HepG2 (cell line): ENCODE results near the gene GALNT15. TPM values are rescaled to one million over a fixed set of nuclear protein-coding genes. Genes with fewer than 3 reads are reported as not detected.

Source experiments
- GATAD1 ChIP-seq: IDR thresholded peaks from 2 replicates; pipeline ENCODE4 v1.6.1; 2016; ENCODE audit warnings: missing genetic modification reagents, missing compliant biosample characterization
- NPAS2 ChIP-seq: sonication (generic); formaldehyde crosslinking; IDR thresholded peaks from 2 replicates; pipeline ENCODE4 v1.8.0; 2022; ENCODE audit warnings: mild to moderate bottlenecking, missing genetic modification reagents, borderline replicate concordance
- PPARG ChIP-seq: conservative IDR thresholded peaks from 2 replicates; pipeline ENCODE4 v1.6.1; 2016; ENCODE audit warnings: missing biosample characterization, missing genetic modification reagents
- TAF15 ChIP-seq: fragments of 200-400 bp; formaldehyde crosslinking; IDR thresholded peaks from one replicate; pipeline ENCODE4 v1.6.1; 2018; ENCODE audit warnings: mild to moderate bottlenecking, low read depth, low read length; ENCODE audit not compliant: poor library complexity, severe bottlenecking
- TMF1 ChIP-seq: sonication (generic); formaldehyde crosslinking; IDR thresholded peaks from 2 replicates; pipeline ENCODE4 v1.8.1; 2022; ENCODE audit warnings: low read depth, missing genetic modification reagents
- ZNF10 ChIP-seq: sonication (generic); formaldehyde crosslinking; IDR thresholded peaks from 2 replicates; pipeline ENCODE4 v1.4.0; 2020; ENCODE audit warnings: mild to moderate bottlenecking, low read depth, missing genetic modification reagents, borderline replicate concordance
- ZNF574 ChIP-seq: sonication (generic); formaldehyde crosslinking; IDR thresholded peaks from 2 replicates; pipeline ENCODE4 v1.4.0; 2020; ENCODE audit warnings: missing genetic modification reagents
- ZNF800 ChIP-seq: sonication (generic); formaldehyde crosslinking; IDR thresholded peaks from 2 replicates; pipeline ENCODE4 v1.4.0; 2020; ENCODE audit warnings: missing genetic modification reagents
- polyA plus RNA-seq, 8 experiments: library from polyadenylated mRNA; depleted of rRNA in 3 of 8; stranded (reverse) in 7 of 8; unstranded in 1 of 8; fragments of >200 nt; fragmentation: Illumina TruSeq in 4 of 8; extraction: Trizol in 4 of 8; gene quantifications; 2 replicates each; pipeline versions ENCODE4 v1.2.1 to v1.2.3, GENCODE V29; 2011 to 2016; ENCODE audit warnings: low read depth in 4 of 8, missing spikeins in 1 of 8, mixed read lengths in 1 of 8; ENCODE audit not compliant: insufficient read depth in 1 of 8
- total RNA-seq, 5 experiments: library from RNA; depleted of rRNA; stranded (reverse); fragments of >200 nt; fragmentation: Illumina TruSeq; extraction: Trizol; gene quantifications; 2 replicates each; pipeline ENCODE4 v1.2.3, GENCODE V29; 2016; ENCODE audit warnings: low read depth in 1 of 5
- TF ChIP-seq, protein P1 (sequence below): sonication (generic); formaldehyde crosslinking; IDR thresholded peaks from 2 replicates; pipeline ENCODE4 v1.8.1; 2023; ENCODE audit warnings: mild to moderate bottlenecking, inconsistent platforms, moderate library complexity, missing genetic modification reagents, borderline replicate concordance

GALNT15 gene
- total and polyA plus RNA-seq, 2 of the 13 experiments (the other 11 are each of a cell fraction or from before 2014, with no cell fraction given), result 0.02 to 0.04 TPM

DNA sequence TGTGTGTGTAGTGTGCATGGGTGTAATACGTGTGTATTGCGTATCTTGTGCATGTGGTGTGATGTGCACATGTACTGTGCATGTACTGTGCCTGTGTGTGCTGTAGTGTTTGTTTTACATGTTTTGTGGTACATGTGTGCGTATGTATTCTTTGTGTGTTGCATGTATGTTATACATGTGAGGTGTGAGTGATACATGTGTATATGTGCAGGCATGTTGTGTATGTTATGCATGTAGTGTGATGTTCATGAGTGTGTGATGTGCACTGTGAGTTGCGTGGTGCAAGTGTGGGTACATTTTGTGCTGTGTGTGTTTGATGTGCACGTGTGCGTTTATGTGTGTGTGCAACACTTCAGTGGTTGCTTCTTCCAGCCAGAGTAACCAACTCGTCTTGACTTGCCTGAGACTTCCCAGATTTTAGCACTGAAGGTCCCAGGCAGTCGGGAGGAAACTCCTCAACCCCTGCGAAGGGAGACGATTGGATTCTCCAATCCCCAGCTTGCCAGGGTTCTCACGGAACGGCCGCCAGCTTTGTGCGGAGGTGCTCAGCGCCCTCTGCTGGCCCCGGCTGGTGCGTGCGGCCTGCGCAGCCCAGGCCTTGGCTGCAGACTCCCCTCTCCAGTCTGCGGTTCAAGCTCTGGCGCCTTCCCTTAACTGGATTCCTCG lies 3.6 kb downstream of the GALNT15 start (continued):
- TF ChIP-seq, protein P1, sequence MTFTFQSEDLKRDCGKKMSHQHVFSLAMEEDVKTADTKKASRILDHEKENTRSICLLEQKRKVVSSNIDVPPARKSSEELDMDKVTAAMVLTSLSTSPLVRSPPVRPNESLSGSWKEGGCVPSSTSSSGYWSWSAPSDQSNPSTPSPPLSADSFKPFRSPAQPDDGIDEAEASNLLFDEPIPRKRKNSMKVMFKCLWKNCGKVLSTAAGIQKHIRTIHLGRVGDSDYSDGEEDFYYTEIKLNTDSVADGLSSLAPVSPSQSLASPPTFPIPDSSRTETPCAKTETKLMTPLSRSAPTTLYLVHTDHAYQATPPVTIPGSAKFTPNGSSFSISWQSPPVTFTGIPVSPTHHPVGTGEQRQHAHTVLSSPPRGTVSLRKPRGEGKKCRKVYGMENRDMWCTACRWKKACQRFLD (CRISPR knock-in tag), result no peak
- TF ChIP-seq ZNF10 (CRISPR knock-in tag) (no peak), PPARG (no peak), TMF1 (CRISPR knock-in tag) (no peak), GATAD1 (CRISPR knock-in tag) (0 out of 2 replicates have a peak, but pooled peaks have one; percentile 28), TAF15 (no peak), ZNF574 (CRISPR knock-in tag) (no peak), ZNF800 (CRISPR knock-in tag) (no peak), NPAS2 (CRISPR knock-in tag) (no peak)
